ENCODE data around the gene ARHGAP27. TPM values are rescaled to one million over a fixed set of nuclear protein-coding genes. Genes with fewer than 3 reads are reported as not detected.

ARHGAP27 gene
- total RNA-seq, 4 donors from 2014 or later = 194 to 489 (median 294) TPM

GRCh38 chr17:45393411-45393810 lies 39.3 kb downstream of the ARHGAP27 start:
- TF ChIP-seq, protein P1, sequence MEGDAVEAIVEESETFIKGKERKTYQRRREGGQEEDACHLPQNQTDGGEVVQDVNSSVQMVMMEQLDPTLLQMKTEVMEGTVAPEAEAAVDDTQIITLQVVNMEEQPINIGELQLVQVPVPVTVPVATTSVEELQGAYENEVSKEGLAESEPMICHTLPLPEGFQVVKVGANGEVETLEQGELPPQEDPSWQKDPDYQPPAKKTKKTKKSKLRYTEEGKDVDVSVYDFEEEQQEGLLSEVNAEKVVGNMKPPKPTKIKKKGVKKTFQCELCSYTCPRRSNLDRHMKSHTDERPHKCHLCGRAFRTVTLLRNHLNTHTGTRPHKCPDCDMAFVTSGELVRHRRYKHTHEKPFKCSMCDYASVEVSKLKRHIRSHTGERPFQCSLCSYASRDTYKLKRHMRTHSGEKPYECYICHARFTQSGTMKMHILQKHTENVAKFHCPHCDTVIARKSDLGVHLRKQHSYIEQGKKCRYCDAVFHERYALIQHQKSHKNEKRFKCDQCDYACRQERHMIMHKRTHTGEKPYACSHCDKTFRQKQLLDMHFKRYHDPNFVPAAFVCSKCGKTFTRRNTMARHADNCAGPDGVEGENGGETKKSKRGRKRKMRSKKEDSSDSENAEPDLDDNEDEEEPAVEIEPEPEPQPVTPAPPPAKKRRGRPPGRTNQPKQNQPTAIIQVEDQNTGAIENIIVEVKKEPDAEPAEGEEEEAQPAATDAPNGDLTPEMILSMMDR (IDR thresholded peaks at IDR 0.05) = no peak
- TF ChIP-seq POLR2A (IDR thresholded peaks at IDR 0.05) (no peak), EP300 (IDR thresholded peaks at IDR 0.05; ENCODE audit: low read depth) (no peak), POLR2AphosphoS5 (IDR thresholded peaks at IDR 0.05) (no peak)
- Histone ChIP-seq H3K36me3 (peaks cover 0 to 5% (median 2%) of the 10 kb centered on the region in 4 donors), H3K9me3 (no peaks in the 10 kb centered on the region), H3K27ac (no peak overlapping the region), H3K4me3 (no peak overlapping the region), H3K4me1 (peaks cover 0 to 9% (median 7%) of the 10 kb centered on the region in 4 donors), H3K27me3 (peaks cover 3% of the 10 kb centered on the region)
- in situ Hi-C loops (cut with MboI; ENCODE audit: low pct_ligation_motif_present in 1 of 4, low pct_unique_long_range_greater_than_20kb in 1 of 4, low sequenced_read_pairs in 3 of 4) (no loop called here), intact Hi-C loops (cut with DNase I; ENCODE audit: low total_unique reads) (no loop called here)
- no peak for DNase-seq
- WGBS, 2 donors (ENCODE audit: low coverage in 1 of 2) = 79 to 91% methylated on average over 3 to 5 of the region's 5 CpGs

DNA sequence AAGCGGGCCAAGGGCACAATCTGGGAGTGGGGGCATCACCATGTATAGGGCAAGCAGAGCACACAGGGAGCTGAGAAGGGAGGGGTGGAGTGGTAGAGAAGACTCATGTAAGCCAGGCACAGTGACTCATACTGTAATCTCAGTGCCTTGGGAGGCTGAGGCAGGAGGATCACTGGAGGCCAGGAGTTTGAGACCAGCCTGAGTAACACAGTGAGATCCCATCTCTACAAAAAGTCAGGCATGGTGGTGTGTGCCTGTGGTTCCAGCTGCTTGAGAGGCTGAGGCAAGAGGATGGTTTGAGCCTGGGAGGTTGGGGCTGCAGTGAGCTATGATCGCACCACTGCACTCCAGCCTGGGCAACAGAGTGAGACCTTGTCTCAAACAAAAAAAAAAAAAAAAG lies 40.8 kb downstream of the ARHGAP27 start:
- H3K27me3 ChIP-seq = peaks cover 3% of the 10 kb centered on the region
- H3K9me3 ChIP-seq = no peaks in the 10 kb centered on the region
- intact Hi-C loops (cut with DNase I; ENCODE audit: low total_unique reads) (no loop called here), in situ Hi-C loops (cut with MboI; ENCODE audit: low pct_ligation_motif_present in 1 of 4, low pct_unique_long_range_greater_than_20kb in 1 of 4, low sequenced_read_pairs in 3 of 4) (no loop called here)
- H3K4me1 ChIP-seq = peaks cover 0 to 9% (median 7%) of the 10 kb centered on the region in 4 donors
- no peak overlapping the region for H3K27ac ChIP-seq
- DNase-seq = no peak
- no peak overlapping the region for H3K4me3 ChIP-seq
- H3K36me3 ChIP-seq = peaks cover 0 to 5% (median 0%) of the 10 kb centered on the region in 4 donors
- WGBS, 2 donors (ENCODE audit: low coverage in 1 of 2) = 94% methylated on average over 2 of the region's 2 CpGs; no CpG with 5 or more reads in 1 of the 2 donors
- TF ChIP-seq EP300 (IDR thresholded peaks at IDR 0.05; ENCODE audit: low read depth) (no peak), POLR2AphosphoS5 (IDR thresholded peaks at IDR 0.05) (no peak), POLR2A (IDR thresholded peaks at IDR 0.05) (no peak)
- TF ChIP-seq, protein P1 (IDR thresholded peaks at IDR 0.05) = no peak

- no peak for DNase-seq
- intact Hi-C loops (cut with DNase I; ENCODE audit: low total_unique reads) = no loop called here
- Histone ChIP-seq H3K36me3 (peaks cover 0 to 5% (median 0%) of the 10 kb centered on the region in 4 donors), H3K27ac (no peak overlapping the region), H3K4me1 (peaks cover 0 to 9% (median 7%) of the 10 kb centered on the region in 4 donors), H3K9me3 (no peaks in the 10 kb centered on the region), H3K4me3 (no peak overlapping the region), H3K27me3 (peaks cover 3% of the 10 kb centered on the region)
- TF ChIP-seq, protein P1 (IDR thresholded peaks at IDR 0.05) = no peak
- no peak for TF ChIP-seq EP300 (IDR thresholded peaks at IDR 0.05; ENCODE audit: low read depth)
- no peak for TF ChIP-seq POLR2AphosphoS5 (IDR thresholded peaks at IDR 0.05)
- TF ChIP-seq POLR2A (IDR thresholded peaks at IDR 0.05) = no peak
- WGBS, 2 donors (ENCODE audit: low coverage in 1 of 2) = 29 to 37% methylated on average over 2 to 5 of the region's 5 CpGs
- in situ Hi-C loops (cut with MboI; ENCODE audit: low pct_ligation_motif_present in 1 of 4, low pct_unique_long_range_greater_than_20kb in 1 of 4, low sequenced_read_pairs in 3 of 4) = no loop called here
Measured at GRCh38 chr17:45391291-45391690, 41.4 kb downstream of the ARHGAP27 start.

DNA sequence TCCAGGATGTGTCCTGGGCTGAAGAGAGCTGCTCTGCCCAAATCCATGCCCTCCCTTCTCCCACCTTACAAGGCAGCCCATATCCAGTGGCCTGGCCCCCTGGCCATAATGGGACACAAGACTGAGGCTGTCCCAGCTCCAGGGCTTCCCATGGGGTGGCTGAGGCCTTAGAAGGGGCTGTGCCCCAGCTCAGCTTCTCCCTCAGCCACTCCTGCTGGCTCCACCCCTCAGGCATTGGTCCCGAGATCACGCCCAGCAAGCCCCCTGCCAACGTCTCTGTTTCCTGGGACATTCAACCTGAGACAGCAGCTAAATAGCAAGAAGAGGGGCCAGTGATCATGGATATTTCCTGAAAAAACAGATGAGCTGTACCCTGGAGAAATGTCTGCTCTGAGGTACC lies 43.3 kb downstream of the ARHGAP27 start:
- intact Hi-C loops (cut with DNase I; ENCODE audit: low total_unique reads) = loop anchor here (5.0 kb wide), 1 partner anchor 67 kb away; no protein-coding TSS in a partner anchor
- no peak for DNase-seq
- TF ChIP-seq EP300 (IDR thresholded peaks at IDR 0.05; ENCODE audit: low read depth) (no peak), POLR2AphosphoS5 (IDR thresholded peaks at IDR 0.05) (no peak), POLR2A (IDR thresholded peaks at IDR 0.05) (no peak)
- TF ChIP-seq, protein P1 (IDR thresholded peaks at IDR 0.05) = no peak

More for the DNA sequence above, 43.3 kb downstream of the ARHGAP27 start:
- 44% methylated on average over 3 of the region's 3 CpGs; no CpG with 5 or more reads in 1 of the 2 donors for WGBS, 2 donors (ENCODE audit: low coverage in 1 of 2)
- in situ Hi-C loops (cut with MboI; ENCODE audit: low pct_ligation_motif_present in 1 of 4, low pct_unique_long_range_greater_than_20kb in 1 of 4, low sequenced_read_pairs in 3 of 4) = loop anchor here (5.0 to 10.0 kb wide), 3 partner anchors 115 to 175 kb away; no protein-coding TSS in a partner anchor
- H3K27ac ChIP-seq = no peak overlapping the region
- no peaks in the 10 kb centered on the region for H3K9me3 ChIP-seq
- peaks cover 0 to under 1% (median 0%) of the 10 kb centered on the region in 4 donors for H3K36me3 ChIP-seq
- H3K4me1 ChIP-seq = peaks cover 0 to 3% (median 0%) of the 10 kb centered on the region in 4 donors
- H3K4me3 ChIP-seq = no peak overlapping the region
- H3K27me3 ChIP-seq = peaks cover 3% of the 10 kb centered on the region
